DOHH2 (cell line): ENCODE measurements around the gene BMP6.

Experiments
- H3F3A ChIP-seq: fragments of 200-600 bp; sonication (generic), shearing (Covaris generic); 2 replicates; pipeline ENCODE4 v1.6.0; 2016; ENCODE audit warnings: antibody characterized with exemption, mild to moderate bottlenecking; ENCODE audit not compliant: control insufficient read depth, insufficient read depth
- H3K27ac ChIP-seq: fragments of 200-600 bp; sonication (generic); 2 replicates; pipeline ENCODE4 v1.5.1; 2014; ENCODE audit warnings: low read depth, mild to moderate bottlenecking, low read length, moderate library complexity
- H3K27me3 ChIP-seq: fragments of 200-600 bp; sonication (generic); 2 replicates; pipeline ENCODE4 v1.6.1; 2014; ENCODE audit warnings: mild to moderate bottlenecking, low read length, mixed read lengths; ENCODE audit not compliant: control insufficient read depth
- H3K36me3 ChIP-seq: fragments of 200-600 bp; sonication (generic); 2 replicates; pipeline ENCODE4 v1.6.1; 2014; ENCODE audit warnings: mild to moderate bottlenecking, low read length, moderate library complexity, mixed read lengths; ENCODE audit not compliant: control insufficient read depth
- H3K4me1 ChIP-seq: fragments of 200-600 bp; sonication (generic); 2 replicates; pipeline ENCODE4 v1.6.1; 2014; ENCODE audit warnings: mild to moderate bottlenecking, low read length, mixed read lengths; ENCODE audit not compliant: control insufficient read depth
- H3K4me2 ChIP-seq: fragments of 200-600 bp; sonication (generic); 2 replicates; pipeline ENCODE4 v1.6.0; 2014; ENCODE audit warnings: mild to moderate bottlenecking, low read length, moderate library complexity
- H3K4me3 ChIP-seq: fragments of 200-600 bp; sonication (generic); 2 replicates; pipeline ENCODE4 v1.5.1; 2014; ENCODE audit warnings: mild to moderate bottlenecking, low read length, mixed read lengths
- H3K79me2 ChIP-seq: fragments of 200-600 bp; sonication (generic); 2 replicates; pipeline ENCODE4 v1.6.1; 2014; ENCODE audit warnings: mild to moderate bottlenecking, low read length, mixed read lengths; ENCODE audit not compliant: control insufficient read depth
- H3K9me2 ChIP-seq: fragments of 200-600 bp; sonication (generic); replicated peaks from 2 replicates; pipeline ENCODE4 v1.6.1; 2014; ENCODE audit warnings: mild to moderate bottlenecking, low read length, mixed read lengths; ENCODE audit not compliant: control insufficient read depth
- H3K9me3 ChIP-seq: fragments of 200-600 bp; sonication (generic); 2 replicates; pipeline ENCODE4 v1.6.1; 2014; ENCODE audit warnings: antibody characterized with exemption, low read length, mixed read lengths; ENCODE audit not compliant: control insufficient read depth, insufficient read depth
- H4K20me1 ChIP-seq: fragments of 200-600 bp; sonication (generic); 2 replicates; pipeline ENCODE4 v1.6.0; 2014; ENCODE audit warnings: low read depth, mild to moderate bottlenecking, antibody characterized with exemption, low read length, moderate library complexity; ENCODE audit not compliant: control insufficient read depth, insufficient read depth
- CTCF ChIP-seq: fragments of 200-600 bp; sonication (generic); IDR thresholded peaks from one replicate; pipeline ENCODE4 v1.5.1; 2014; ENCODE audit warnings: antibody characterized with exemption, mild to moderate bottlenecking, low read depth, low read length; ENCODE audit not compliant: poor library complexity, severe bottlenecking
- EZH2phosphoT487 ChIP-seq: fragments of 200-600 bp; sonication (generic); IDR thresholded peaks from 2 replicates; pipeline ENCODE4 v1.6.1; 2017; ENCODE audit warnings: borderline replicate concordance, mild to moderate bottlenecking, antibody characterized with exemption, low read length, moderate library complexity, mixed read lengths

The BMP6 gene

DNA sequence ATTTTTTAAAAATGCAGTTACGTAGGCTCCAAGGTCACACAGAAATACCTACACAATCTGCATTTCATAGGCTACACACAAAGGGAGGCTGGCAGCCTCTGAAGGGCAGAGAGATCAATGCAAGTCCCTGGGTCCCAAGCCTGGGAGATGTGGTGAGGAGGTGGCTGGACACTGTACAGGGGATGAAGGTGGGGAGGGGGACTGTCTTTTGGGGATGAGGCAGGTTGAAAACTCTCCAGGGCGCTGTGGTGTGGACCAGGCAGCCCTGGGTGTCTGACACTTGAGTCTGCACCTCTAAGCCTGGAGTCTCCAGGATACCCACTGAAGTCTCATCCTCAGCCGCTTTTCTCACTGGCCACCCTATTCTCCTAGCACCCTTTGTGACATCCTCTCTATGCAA is 160.2 kb downstream of the BMP6 start:
- Histone ChIP-seq H3K4me3 (no peak overlapping the region), H3F3A (peaks cover 4% of the 10 kb centered on the region; the same call in 1 of the 2 replicates), H3K9me2 (no peaks in the 10 kb centered on the region), H3K4me2 (no peak overlapping the region), H3K27ac (no peak overlapping the region), H3K79me2 (no peaks in the 10 kb centered on the region), H3K27me3 (no peaks in the 10 kb centered on the region), H3K4me1 (no peaks in the 10 kb centered on the region), H3K36me3 (peaks cover 96% of the 10 kb centered on the region), H3K9me3 (no peaks in the 10 kb centered on the region), H4K20me1 (no peaks in the 10 kb centered on the region)
- TF ChIP-seq EZH2phosphoT487 (no peak), CTCF (no peak)

DNA sequence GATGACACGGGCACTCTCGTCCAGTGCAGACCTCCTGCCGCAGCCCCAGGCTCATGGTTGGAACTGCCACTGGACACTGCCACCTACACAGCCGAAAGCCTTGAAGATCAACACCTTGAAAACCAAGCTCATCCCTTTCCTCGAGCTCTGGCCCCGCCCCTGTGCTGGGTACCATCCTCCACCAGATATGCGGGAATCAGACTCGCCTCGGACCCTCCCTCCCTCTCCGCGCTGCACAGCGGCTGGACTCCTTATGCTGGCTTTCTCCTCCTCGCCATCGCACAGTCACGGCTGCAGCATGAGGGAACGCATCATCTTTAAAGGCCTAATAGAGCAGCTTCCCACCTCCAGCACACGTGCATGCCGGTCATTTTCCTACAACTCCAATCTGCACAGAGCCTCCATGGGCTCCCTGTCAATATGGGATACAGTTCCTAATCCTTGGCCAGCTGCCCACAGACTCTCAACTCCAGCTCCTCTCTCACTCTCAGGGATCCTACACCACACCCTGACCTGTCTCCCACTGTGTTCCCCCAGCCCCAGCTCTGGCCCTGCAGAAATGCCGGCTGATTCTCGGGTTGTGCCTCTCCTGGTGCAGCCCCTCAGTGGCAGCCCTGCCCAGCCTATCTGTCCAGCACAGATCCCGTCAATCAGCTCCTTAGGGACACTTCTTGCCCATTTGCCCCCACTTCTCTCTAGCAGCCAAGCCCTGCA is 161.5 kb downstream of the BMP6 start:
- Histone ChIP-seq H3F3A (no peaks in the 10 kb centered on the region), H3K4me2 (no peak overlapping the region), H3K79me2 (no peaks in the 10 kb centered on the region), H3K4me1 (no peaks in the 10 kb centered on the region), H3K36me3 (peaks cover 98% of the 10 kb centered on the region), H3K27me3 (no peaks in the 10 kb centered on the region), H3K9me3 (no peaks in the 10 kb centered on the region), H3K9me2 (no peaks in the 10 kb centered on the region), H4K20me1 (no peaks in the 10 kb centered on the region), H3K27ac (no peak overlapping the region), H3K4me3 (no peak overlapping the region)
- TF ChIP-seq CTCF (no peak), EZH2phosphoT487 (no peak)

DNA sequence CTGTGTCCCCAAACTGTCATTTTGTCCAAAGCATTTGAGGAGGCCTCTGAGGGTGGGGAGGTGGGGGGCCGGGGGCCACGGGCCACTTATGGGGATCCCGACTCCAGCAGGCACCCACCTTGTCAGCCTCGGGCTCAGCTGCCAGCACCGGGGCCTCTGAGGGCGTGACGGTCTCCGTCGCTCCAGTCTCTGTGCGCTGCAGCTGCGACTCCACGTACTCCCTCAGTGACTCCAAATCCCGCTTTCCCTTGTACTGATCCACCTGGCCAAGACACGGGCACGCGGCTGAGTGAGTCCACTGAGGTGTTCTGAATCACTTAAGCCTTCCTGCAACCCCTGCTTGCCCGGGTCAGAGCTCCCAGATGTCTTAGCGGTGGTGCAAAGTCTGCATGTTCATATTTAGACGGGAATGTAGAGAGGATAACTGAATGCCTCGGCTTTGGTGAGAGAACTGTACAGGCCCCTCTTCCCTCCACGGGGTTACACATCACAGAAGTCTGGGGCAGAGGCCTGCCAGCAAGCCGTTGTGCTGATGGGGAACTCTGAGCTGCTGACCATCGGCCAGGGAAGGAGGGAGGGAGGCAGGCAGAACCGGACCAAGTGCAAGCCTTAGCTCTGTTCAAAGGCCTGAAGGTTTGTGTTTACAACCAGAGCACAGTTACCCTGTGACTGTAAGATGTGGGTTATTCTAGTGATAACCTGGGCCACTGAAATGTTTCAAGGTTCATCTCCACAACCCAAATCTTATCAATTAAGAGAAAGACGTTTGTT is 162.9 kb downstream of the BMP6 start:
- no peaks in the 10 kb centered on the region for H3K4me1 ChIP-seq
- H3K4me2 ChIP-seq, result no peak overlapping the region
- H3K27me3 ChIP-seq, result no peaks in the 10 kb centered on the region
- no peaks in the 10 kb centered on the region for H3K79me2 ChIP-seq
- no peaks in the 10 kb centered on the region for H3F3A ChIP-seq
- no peaks in the 10 kb centered on the region for H3K9me3 ChIP-seq
- no peaks in the 10 kb centered on the region for H3K9me2 ChIP-seq
- H3K4me3 ChIP-seq, result no peak overlapping the region
- H3K27ac ChIP-seq, result no peak overlapping the region
- H3K36me3 ChIP-seq, result peaks cover 98% of the 10 kb centered on the region
- H4K20me1 ChIP-seq, result no peaks in the 10 kb centered on the region
- no peak for TF ChIP-seq CTCF
- TF ChIP-seq EZH2phosphoT487, result no peak
